ENCODE measurements around the gene SHC4. TPM values are rescaled to one million over a fixed set of nuclear protein-coding genes. Genes with fewer than 3 reads are reported as not detected.
"Not testable (repeated sequence)": the region's sequence is repeated elsewhere in the genome, so short reads cannot be mapped to it uniquely, and the experiment has no call there.

SHC4 gene
- total RNA-seq, 1 donor from 2014 or later: 3.3 TPM

DNA sequence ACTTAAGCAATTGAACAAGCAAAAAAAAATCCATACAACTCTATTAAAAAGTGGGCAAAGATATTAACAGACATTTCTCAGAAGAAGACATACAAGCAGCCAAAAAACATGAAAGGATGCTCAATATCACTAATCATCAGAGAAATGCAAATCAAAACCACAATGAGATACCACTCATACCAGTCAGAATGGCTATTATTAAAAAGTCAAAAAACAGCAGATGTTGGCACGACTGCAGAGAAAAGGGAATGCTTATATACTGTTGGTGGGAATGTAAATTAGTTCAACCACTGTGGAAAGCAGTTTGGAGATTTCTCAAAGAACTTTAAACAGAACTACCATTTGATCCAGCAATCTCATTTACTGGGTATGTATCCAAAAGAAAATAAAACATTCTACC is 7.2 kb upstream of the SHC4 start:
- not testable (repeated sequence) for DNase-seq (ENCODE audit: low spot score)

DNA sequence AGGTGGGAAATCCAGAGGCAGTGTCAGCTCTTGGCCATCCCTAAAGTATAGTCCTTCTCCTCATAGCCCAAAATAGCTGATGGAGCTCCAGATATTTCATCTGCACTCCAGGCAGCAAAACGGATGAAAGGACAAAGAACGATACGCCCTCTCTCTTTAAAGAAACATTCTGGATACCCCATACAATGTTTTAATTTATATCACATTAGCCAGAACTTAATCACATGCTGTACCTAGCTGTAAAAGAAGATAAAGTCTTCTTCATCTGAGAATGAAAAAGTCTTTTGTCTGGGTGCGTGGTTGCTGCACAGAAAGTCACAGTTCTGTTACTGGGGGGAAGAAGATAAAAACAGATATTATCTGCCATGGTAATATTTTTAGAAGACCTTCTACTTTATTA is 4.3 kb upstream of the SHC4 start:
- intact Hi-C loops (cut with DNase I): no loop called here
- DNase-seq (ENCODE audit: low spot score): no peak

More for the DNA sequence above, 7.2 kb upstream of the SHC4 start:
- intact Hi-C loops (cut with DNase I): not testable (repeated sequence)

- no peak for DNase-seq (ENCODE audit: low spot score)
- intact Hi-C loops (cut with DNase I): no loop called here
Measured at GRCh38 chr15:48967336-48967735, 3.6 kb upstream of the SHC4 start.

- no peak for DNase-seq (ENCODE audit: low spot score)
- intact Hi-C loops (cut with DNase I): no loop called here
Measured at GRCh38 chr15:48966595-48967301, 3.0 kb upstream of the SHC4 start.

- DNase-seq (ENCODE audit: low spot score): no peak
- intact Hi-C loops (cut with DNase I): no loop called here
Measured at GRCh38 chr15:48965972-48966371, 2.3 kb upstream of the SHC4 start.

DNA sequence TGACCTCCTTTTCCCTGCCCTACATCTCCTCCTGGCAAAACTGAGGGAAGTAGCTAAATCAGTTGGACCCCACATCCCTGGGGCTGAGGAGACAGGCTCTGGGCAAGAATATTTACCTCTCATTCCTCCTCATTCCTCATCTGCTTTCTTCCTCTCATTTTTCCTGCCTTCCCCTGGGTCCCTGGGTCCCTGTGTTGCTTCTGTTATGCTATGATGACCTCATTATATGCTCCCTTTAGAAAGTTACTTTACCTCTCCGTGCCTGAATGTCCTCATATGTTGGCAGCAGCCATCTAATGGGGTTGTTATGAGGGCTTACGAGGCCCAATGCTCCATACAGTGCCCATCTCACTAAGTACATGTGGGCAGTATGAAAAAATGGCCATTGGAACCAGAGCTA is 1.2 kb upstream of the SHC4 start:
- intact Hi-C loops (cut with DNase I): no loop called here
- DNase-seq (ENCODE audit: low spot score): no peak

- intact Hi-C loops (cut with DNase I): no loop called here
- no peak for DNase-seq (ENCODE audit: low spot score)
Measured at GRCh38 chr15:48962662-48963523, 826 bp downstream of the SHC4 start.

DNA sequence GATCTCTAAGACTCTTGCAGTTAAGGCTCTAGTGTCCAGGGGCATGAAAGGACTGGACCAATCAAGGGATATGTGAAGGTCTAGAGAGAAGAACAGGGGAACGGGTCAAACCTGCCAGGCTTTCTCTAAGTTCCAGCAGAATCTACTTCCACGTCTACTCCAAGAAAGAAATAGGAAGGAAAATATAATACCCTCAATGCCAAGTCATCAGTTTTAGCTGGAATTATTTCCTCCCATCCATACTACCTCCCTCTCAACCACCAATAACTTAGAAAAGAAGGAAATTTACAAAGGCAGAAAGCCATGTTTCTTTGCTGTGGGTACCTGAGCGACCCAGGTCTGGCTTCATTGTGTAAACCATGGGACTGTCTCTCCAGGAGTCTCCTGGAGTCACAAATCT is 7.8 kb downstream of the SHC4 start:
- intact Hi-C loops (cut with DNase I): no loop called here
- DNase-seq (ENCODE audit: low spot score): no peak

GRCh38 chr15:48955370-48955769 is 8.3 kb downstream of the SHC4 start:
- DNase-seq (ENCODE audit: low spot score): no peak

GRCh38 chr15:48954538-48954937 is 9.2 kb downstream of the SHC4 start:
- intact Hi-C loops (cut with DNase I): no loop called here
- no peak for DNase-seq (ENCODE audit: low spot score)

More at GRCh38 chr15:48955370-48955769, 8.3 kb downstream of the SHC4 start:
- intact Hi-C loops (cut with DNase I): no loop called here

DNA sequence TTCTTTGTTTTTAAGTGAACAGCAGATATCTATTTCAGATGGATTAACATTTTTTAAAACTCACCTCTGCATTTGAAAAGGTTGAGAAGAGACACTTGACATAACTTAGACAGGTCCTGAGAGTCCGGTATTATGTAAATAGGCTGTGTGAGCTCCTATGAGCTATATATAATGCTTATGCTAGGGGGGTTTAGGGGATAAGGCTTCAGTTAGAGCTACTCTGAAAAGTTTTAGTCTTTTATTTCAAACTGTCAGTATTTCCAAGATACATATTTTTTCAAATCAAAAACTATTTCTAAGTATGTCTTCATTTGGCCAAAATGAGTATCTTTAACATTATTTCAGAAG is 16.9 kb downstream of the SHC4 start:
- intact Hi-C loops (cut with DNase I): no loop called here

DNA sequence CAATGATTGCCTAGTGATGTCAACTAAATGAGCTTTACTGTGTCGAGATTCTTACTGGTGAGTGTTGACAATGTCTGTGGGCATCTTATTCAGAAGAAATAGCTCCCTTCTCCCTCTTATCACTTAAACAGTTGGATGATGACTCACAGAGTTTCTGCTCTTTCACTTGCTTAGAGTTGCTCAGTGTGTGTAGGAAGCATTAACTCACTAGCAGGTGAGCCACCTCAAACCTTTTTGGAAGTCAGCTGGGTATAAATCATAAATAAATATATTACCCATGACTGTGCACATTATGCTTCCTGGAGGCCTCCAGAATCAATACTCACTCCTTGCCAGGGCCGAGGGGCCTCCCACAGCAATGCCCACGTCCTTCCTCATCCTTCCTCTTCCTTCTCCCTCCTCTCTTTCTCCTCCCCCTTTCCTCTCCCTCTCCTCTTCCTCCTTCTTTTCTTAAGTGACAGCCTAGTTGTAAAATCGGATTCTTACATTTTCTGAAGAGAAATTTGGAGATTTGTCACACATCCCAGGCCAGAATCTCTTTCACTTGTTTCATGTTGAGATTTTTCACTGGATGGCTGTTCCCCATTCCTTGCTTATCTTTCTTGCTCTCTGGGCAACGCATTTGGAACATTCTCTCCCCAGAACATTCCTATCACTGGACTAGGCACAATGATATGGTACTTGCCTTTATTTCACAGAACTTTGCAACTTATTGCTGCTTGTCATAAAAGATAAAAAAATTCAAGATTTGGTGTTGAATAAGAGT is 17.5 kb downstream of the SHC4 start:
- intact Hi-C loops (cut with DNase I): no loop called here
- no peak for DNase-seq (ENCODE audit: low spot score)

More for the DNA sequence above, 16.9 kb downstream of the SHC4 start:
- no peak for DNase-seq (ENCODE audit: low spot score)

DNA sequence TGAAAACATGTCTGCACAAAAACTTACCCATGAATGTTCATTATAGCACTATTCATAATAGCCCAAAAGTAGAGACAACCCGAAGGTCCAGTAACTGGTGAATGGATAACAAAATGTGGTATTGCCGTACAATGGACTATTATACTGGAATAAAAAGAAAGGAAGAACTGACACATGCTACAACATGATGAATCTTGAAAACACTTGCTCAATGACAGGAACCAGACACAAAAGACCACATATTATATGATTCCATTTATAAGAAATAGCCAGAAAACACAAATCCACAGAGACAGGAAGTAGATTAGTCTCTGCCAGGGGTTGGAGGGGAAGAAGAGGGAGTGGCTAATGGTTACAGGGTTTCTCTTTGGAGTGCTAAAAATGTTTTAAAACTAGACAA is 18.3 kb downstream of the SHC4 start:
- DNase-seq (ENCODE audit: low spot score): no peak
- intact Hi-C loops (cut with DNase I): no loop called here

DNA sequence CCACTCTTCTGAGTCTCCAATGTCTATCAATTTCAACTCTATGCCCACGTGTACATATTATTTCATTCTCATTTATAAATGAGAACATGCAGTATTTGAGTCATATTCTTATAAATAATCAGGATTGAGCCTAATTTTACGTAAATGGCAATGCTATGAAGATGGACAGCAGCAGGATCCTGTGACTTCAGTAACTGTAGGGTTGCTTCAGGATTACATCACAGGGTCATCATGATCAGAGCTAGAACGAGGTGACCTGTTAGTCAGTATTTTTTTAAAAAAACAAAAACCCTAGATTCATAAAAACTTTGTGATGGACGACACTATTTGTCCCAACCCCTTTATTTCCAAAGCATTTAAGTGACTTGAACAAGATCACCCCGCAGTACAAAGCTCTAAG is 21.8 kb downstream of the SHC4 start:
- intact Hi-C loops (cut with DNase I): no loop called here

DNA sequence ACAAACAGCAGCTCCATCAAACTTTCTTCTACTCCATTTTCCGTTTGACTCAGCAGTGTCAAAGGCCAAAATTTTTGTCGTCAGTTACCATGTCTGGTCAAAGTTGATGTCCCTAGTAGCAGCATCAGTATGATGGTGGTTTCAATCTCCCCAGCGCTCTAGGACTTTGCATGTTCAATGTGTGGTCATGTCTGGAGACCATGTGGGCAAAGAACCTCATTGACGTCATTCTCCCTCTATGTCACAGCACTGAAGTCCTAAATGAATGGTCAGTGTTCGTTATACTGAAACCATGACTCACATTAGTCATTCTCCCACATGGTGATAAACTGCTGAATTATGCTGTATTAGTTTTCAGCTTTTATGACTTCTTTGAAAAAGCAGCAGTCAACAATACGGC is 23.2 kb downstream of the SHC4 start:
- DNase-seq (ENCODE audit: low spot score): no peak
- intact Hi-C loops (cut with DNase I): no loop called here

More for the DNA sequence above, 21.8 kb downstream of the SHC4 start:
- no peak for DNase-seq (ENCODE audit: low spot score)

GRCh38 chr15:48939648-48940047 is 24.1 kb downstream of the SHC4 start:
- intact Hi-C loops (cut with DNase I): no loop called here
- no peak for DNase-seq (ENCODE audit: low spot score)

DNA sequence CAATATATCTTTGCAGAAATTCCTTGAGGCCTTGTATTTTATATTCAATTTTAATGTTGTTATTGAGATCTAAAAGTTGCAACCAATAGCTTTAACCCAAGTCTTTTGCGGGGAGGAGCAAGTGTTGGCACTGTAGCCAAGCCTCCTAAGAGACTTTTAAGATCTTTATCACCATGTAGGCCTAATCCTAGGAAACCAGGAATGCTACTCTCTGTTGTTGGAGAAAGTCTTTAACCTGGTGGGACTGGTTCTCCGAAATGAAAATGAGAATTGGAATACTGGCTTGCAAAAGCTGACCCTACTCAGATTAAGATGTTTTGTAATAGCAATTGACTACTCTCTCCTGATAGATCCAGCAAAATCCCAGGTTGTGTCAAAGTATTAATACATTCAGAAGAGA is 25.8 kb downstream of the SHC4 start:
- intact Hi-C loops (cut with DNase I): no loop called here
- no peak for DNase-seq (ENCODE audit: low spot score)

GRCh38 chr15:48936666-48937065 is 27.1 kb downstream of the SHC4 start:
- intact Hi-C loops (cut with DNase I): no loop called here
- DNase-seq (ENCODE audit: low spot score): no peak

GRCh38 chr15:48935236-48935635 is 28.5 kb downstream of the SHC4 start:
- DNase-seq (ENCODE audit: low spot score): no peak
- intact Hi-C loops (cut with DNase I): no loop called here

DNA sequence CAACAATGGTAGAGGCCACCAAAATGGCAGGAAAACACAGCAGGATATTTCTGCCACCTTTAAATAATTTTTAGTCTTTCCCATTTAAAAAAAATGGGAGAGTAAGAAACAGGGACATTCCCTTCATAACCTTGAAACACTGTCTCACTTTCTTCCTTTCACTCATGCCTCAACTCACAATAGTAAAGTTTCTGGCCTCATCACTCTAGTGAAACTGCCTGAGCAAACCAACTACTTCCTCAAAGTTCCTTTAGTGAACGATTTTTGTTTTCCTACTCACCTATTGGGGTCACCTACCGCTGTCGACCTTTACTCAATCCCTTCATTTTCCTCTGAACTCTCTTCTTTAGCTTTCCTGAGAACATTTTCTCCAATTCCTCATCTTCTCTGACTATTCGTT is 33.0 kb downstream of the SHC4 start:
- intact Hi-C loops (cut with DNase I): no loop called here
- no peak for DNase-seq (ENCODE audit: low spot score)
